ENCODE measurements around the gene FHIP2A. TPM values are rescaled to one million over a fixed set of nuclear protein-coding genes. Genes with fewer than 3 reads are reported as not detected.
"Not testable (repeated sequence)": the region's sequence is repeated elsewhere in the genome, so short reads cannot be mapped to it uniquely, and the experiment has no call there.

Gene FHIP2A
- total RNA-seq, 4 donors from 2014 or later: 22.2 to 35.7 (median 30.1) TPM

GRCh38 chr10:114786492-114786891 is 35.1 kb upstream of the FHIP2A start:
- not testable (repeated sequence) for H3K36me3 ChIP-seq

GRCh38 chr10:114787131-114787530 is 34.4 kb upstream of the FHIP2A start:
- in situ Hi-C loops (cut with MboI; ENCODE audit: low sequenced_read_pairs in 4 of 4): loop anchor here (10.0 to 25.0 kb wide), 5 partner anchors 232 to 482 kb away; no protein-coding TSS in a partner anchor

More at GRCh38 chr10:114786492-114786891, 35.1 kb upstream of the FHIP2A start:
- TF ChIP-seq, protein P1, sequence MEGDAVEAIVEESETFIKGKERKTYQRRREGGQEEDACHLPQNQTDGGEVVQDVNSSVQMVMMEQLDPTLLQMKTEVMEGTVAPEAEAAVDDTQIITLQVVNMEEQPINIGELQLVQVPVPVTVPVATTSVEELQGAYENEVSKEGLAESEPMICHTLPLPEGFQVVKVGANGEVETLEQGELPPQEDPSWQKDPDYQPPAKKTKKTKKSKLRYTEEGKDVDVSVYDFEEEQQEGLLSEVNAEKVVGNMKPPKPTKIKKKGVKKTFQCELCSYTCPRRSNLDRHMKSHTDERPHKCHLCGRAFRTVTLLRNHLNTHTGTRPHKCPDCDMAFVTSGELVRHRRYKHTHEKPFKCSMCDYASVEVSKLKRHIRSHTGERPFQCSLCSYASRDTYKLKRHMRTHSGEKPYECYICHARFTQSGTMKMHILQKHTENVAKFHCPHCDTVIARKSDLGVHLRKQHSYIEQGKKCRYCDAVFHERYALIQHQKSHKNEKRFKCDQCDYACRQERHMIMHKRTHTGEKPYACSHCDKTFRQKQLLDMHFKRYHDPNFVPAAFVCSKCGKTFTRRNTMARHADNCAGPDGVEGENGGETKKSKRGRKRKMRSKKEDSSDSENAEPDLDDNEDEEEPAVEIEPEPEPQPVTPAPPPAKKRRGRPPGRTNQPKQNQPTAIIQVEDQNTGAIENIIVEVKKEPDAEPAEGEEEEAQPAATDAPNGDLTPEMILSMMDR (IDR thresholded peaks at IDR 0.05 in 4 of 5, conservative IDR thresholded peaks at IDR 0.05 in 1 of 5): peak; percentile 50 to 69 (median 65)
- in situ Hi-C loops (cut with MboI; ENCODE audit: low sequenced_read_pairs in 4 of 4): loop anchor here (10.0 to 25.0 kb wide), 5 partner anchors 232 to 482 kb away; no protein-coding TSS in a partner anchor
- H3K4me3 ChIP-seq, DNase-seq, H3K27me3 ChIP-seq, H3K9me3 ChIP-seq, H3K4me1 ChIP-seq, H3K27ac ChIP-seq: not testable (repeated sequence)
- ATAC-seq: peak; percentile 78 to 83
- intact Hi-C loops (cut with DNase I; ENCODE audit: low total_unique reads): loop anchor here (1.0 kb wide), 1 partner anchor 482 kb away; no protein-coding TSS in a partner anchor

DNA sequence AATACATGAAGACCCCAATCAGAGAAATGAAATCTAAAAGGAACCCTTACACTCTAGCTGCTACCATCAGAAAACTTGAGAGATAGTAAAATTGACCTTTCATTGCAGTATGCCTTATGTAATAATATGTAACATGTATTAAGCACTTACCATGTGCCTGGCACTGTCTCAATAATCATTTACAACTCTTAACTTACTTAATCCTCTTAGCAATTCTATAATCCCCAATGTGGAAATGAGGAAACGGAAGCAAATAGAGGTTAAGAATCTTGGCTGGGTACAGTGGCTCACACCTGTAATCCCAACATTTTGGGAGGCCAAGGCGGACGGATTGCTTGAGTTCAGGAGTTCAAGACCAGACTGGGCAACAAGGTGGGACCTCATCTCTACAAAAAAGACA is 29.8 kb upstream of the FHIP2A start:
- TF ChIP-seq POLR2A (IDR thresholded peaks at IDR 0.05): no peak
- TF ChIP-seq, protein P1 (IDR thresholded peaks at IDR 0.05 in 4 of 5, conservative IDR thresholded peaks at IDR 0.05 in 1 of 5): no peak
- no peak for ATAC-seq
- Histone ChIP-seq H3K27ac (no peak overlapping the region), H3K4me1 (no peaks in the 10 kb centered on the region), H3K9me3 (no peaks in the 10 kb centered on the region), H3K4me3 (no peak overlapping the region), H3K36me3 (no peaks in the 10 kb centered on the region), H3K27me3 (no peaks in the 10 kb centered on the region)
- DNase-seq: no peak
- intact Hi-C loops (cut with DNase I; ENCODE audit: low total_unique reads): no loop called here
- in situ Hi-C loops (cut with MboI; ENCODE audit: low sequenced_read_pairs in 4 of 4): loop anchor here in 1 of 4 donors (25.0 kb wide), 1 partner anchor 479 kb away; no protein-coding TSS in a partner anchor

More at GRCh38 chr10:114787131-114787530, 34.4 kb upstream of the FHIP2A start:
- intact Hi-C loops (cut with DNase I; ENCODE audit: low total_unique reads); H3K36me3 ChIP-seq; H3K4me3 ChIP-seq; H3K27ac ChIP-seq; DNase-seq; H3K9me3 ChIP-seq; ATAC-seq; H3K4me1 ChIP-seq; H3K27me3 ChIP-seq: not testable (repeated sequence)

- Histone ChIP-seq H3K4me1 (no peaks in the 10 kb centered on the region), H3K9me3 (no peaks in the 10 kb centered on the region), H3K4me3 (no peak overlapping the region), H3K27ac (no peak overlapping the region), H3K27me3 (no peaks in the 10 kb centered on the region), H3K36me3 (no peaks in the 10 kb centered on the region)
- TF ChIP-seq, protein P1 (IDR thresholded peaks at IDR 0.05 in 4 of 5, conservative IDR thresholded peaks at IDR 0.05 in 1 of 5): no peak
- no peak for TF ChIP-seq POLR2A (IDR thresholded peaks at IDR 0.05)
- no peak for DNase-seq
- ATAC-seq: no peak
- in situ Hi-C loops (cut with MboI; ENCODE audit: low sequenced_read_pairs in 4 of 4): loop anchor here in 1 of 4 donors (25.0 kb wide), 1 partner anchor 483 kb away; no protein-coding TSS in a partner anchor
- intact Hi-C loops (cut with DNase I; ENCODE audit: low total_unique reads): no loop called here
Observed at GRCh38 chr10:114795039-114795438, 26.5 kb upstream of the FHIP2A start.

DNA sequence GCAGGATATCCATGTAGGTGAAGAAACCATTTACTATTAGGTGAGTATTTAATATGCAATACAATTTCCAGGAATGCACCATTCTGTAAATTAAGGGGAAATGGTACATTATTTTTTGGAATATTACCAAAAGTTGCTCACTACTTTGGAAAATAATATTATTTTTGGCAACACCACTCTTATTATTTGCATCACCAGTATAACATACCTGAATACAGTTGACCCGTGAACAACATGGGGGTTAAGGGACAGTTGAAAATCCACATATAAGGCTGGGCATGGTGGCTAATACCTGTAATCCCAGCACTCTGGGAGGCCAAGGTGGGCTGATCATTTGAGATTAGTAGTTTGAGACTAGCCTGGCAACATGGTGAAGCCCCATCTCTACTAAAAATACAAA is 21.2 kb upstream of the FHIP2A start:
- Histone ChIP-seq H3K4me3 (no peak overlapping the region), H3K27ac (no peak overlapping the region), H3K9me3 (no peaks in the 10 kb centered on the region), H3K4me1 (no peaks in the 10 kb centered on the region), H3K36me3 (no peaks in the 10 kb centered on the region), H3K27me3 (no peaks in the 10 kb centered on the region)
- TF ChIP-seq, protein P1 (IDR thresholded peaks at IDR 0.05 in 4 of 5, conservative IDR thresholded peaks at IDR 0.05 in 1 of 5): no peak
- no peak for TF ChIP-seq POLR2A (IDR thresholded peaks at IDR 0.05)
- in situ Hi-C loops (cut with MboI; ENCODE audit: low sequenced_read_pairs in 4 of 4) (loop anchor here in 1 of 4 donors (25.0 kb wide), 1 partner anchor 488 kb away; no protein-coding TSS in a partner anchor), intact Hi-C loops (cut with DNase I; ENCODE audit: low total_unique reads) (no loop called here)
- ATAC-seq (no peak), DNase-seq (no peak)
